Amniotic epithelial cell (primary cell): Measurements from ENCODE around the gene FOXO4.

ENCODE experiments used
- DNase-seq: peaks from one replicate; pipeline ENCODE4 v3.0.0-alpha.2; 2010; ENCODE audit warnings: low read depth

The FOXO4 gene

GRCh38 chrX:71140440-71140839 is 44.8 kb downstream of the FOXO4 start:
- DNase-seq, result no peak

DNA sequence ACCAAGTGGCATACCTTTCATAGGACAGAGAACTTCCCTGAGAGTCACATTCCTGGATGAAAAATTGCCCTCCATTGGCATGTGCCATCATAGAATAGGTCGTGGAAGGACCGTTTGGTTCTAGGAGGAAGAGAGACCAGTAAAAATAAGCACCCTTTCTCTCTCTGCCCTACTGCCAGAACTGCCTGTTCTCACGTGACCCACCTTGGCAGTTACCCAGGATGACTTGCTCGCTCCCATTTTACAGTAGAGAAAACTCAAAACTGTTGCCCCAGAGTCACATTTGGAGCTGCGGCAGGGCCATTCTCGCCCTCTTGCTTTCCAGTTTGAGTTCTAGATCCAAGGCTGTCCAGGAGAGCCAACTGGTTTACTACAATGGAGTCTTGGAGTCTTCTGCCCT is 47.9 kb downstream of the FOXO4 start:
- DNase-seq, result no peak

GRCh38 chrX:71144651-71145050 is 49.0 kb downstream of the FOXO4 start, which contains the start of gene NLGN3:
NLGN3 (plus strand) TSS chrX:71144841; CDS start chrX:71147750, 2,909 bp downstream.
- no peak for DNase-seq

- DNase-seq, result no peak
Measured at GRCh38 chrX:71147496-71148277, 52.0 kb downstream of the FOXO4 start.

DNA sequence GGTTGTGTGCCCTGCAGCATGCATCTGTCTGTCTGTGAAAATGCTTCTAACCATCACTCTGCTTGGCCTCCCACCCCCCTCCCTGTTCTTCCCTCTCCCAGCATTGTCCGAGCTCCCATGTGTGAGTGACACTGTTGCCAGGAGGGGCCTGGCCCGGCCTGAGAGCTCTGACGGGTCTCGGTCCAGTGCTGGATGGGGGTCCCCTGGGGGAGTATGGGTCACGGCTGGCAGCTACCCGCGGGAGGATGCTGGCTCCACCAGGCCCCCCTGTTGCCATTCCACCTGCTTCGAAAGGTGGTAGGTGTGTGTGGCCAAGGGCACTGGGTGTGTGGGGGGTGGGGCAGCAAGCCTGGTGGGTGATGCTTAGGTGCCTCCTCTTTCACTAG is 52.6 kb downstream of the FOXO4 start:
- DNase-seq, result no peak

DNA sequence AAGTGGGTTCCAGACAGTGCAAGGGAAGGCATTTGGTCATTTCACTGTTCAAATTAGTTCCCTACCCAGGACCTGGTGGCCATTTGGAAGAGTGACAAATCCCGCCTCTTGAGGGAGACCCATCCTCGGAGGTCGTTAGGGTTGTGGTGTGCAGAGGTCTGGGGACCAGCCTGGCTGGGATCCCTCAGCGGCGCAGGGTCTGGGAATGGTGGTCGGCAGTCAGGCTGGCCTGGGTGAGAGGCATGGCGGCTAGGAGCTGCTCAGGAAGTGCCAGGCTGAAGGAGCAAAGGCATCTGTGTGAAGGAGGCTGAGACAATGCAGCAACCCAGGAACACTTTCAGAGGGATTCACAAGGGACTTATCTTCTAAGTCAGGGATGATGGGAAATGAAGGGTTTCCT is 55.7 kb downstream of the FOXO4 start:
- no peak for DNase-seq
